Measurements from ENCODE around the gene CRMP1.
A peak's percentile ranks its signal among the peaks of the same experiment; 100 is the strongest.

CRMP1 gene

DNA sequence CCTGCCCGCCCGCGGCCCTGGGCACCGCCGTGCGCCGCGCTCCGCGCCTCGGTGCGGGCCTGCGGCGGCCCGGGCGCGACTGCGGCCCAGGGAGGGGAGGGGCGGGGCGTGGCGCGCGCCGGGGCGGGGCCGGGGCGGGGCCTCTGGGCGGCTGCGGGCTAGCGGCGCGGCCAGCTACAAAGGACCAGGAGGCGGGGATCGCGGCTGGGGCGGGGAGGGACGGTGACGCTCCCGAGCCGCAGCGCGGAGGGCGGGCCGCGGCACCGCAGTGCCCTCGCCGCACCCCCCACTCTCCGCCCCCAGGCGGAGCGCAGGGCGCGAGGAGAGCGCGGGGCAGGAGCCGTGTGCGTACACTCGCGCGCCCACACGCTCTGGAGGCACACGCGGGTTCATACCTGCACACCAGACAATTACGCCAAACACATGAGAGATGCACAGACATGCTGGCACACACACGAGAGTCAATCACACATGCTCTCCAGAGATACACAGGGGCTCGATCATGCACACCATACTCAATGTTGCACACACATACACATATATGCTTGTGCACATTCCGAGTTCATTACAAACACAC, at the start of gene CRMP1:
TSS of gene CRMP1 (minus strand) at position 83 of the 577 bp plus-strand sequence. CDS start 117 bp downstream, outside the sequence.
- DNase-seq (ENCODE audit: low spot score): peak; percentile 34

DNA sequence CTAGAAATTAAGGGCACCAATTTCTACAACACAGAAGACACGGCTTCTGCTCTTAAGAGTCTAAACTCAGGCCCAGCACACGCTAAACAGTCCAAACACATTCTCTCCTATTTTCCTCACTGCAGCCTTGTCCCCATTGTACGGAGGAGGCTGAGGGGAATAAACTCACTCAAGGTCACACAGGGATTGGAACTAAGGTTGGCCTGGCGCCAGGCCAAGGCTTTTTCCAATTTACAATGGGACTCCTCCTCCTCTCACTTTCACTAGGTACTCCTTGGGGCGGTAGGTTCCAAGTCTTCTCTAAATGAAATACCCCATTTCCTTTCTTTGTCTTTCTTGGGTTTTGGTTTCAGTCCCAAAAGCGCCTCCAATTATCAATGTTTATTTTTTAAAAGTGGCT, 48.7 kb upstream of the CRMP1 start:
- no peak for DNase-seq (ENCODE audit: low spot score)

GRCh38 chr4:5940470-5941203, 47.8 kb upstream of the CRMP1 start:
- no peak for DNase-seq (ENCODE audit: low spot score)

DNA sequence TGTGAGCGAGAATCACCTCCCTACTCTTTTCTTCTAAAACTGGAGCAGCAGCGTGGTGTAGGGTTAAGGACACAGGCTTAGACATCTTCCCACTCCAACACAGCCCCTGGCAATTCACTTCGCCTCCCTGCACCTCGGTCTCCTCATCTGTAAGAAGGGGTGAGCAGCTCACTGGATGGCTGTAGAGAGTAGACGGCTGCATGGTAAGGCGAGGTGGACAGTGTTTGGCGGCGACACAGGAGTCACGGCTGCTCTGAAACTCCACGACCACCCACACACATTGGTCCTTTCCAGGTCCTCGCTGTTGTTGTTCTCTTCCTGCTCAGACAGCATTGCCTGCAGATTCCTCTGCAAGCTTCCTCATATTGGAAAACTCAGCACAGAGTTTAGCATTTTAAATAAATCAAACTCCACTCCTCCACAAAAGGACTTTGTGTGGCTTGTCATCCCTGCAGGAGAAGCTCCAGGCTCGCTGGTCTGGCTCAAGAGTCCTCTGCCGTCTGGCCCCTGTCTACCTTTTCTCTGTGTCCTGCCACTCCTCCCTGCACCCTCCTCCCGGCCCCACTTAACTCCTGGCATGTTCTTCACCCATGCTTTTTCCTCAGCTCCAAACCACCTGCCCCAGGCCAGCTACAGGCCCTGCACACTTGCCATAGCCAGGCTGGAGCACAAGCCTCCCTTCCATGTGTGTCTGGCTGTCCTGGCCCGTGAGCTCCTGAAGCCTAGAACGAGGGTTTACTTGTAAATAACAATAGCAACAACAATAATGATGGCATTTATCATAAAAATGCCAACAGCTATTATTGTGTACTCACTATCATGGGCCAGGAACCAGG, 41.3 kb upstream of the CRMP1 start:
- no peak for DNase-seq (ENCODE audit: low spot score)

DNA sequence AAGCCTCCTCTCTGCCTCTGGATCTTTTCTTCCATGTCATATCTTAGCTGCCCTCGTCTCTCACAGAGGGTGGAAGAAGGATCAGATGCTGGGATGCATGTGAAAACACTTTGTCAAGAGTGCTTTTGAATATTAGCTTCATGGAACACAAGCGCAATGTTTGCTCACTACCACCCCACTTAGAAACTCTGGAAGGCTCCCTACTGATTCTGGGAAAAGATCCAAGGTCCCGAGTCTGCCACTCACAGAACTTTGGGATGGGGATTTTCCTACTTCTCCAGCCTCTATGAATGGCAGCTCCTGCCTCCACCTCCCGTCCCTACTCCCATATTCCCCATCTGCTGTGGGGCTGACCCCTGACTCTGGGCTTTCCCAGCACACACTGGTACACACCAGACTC, 40.2 kb upstream of the CRMP1 start:
- no peak for DNase-seq (ENCODE audit: low spot score)

GRCh38 chr4:5932035-5932568, 39.2 kb upstream of the CRMP1 start:
- no peak for DNase-seq (ENCODE audit: low spot score)

GRCh38 chr4:5931526-5931925, 38.6 kb upstream of the CRMP1 start:
- DNase-seq (ENCODE audit: low spot score): no peak

DNA sequence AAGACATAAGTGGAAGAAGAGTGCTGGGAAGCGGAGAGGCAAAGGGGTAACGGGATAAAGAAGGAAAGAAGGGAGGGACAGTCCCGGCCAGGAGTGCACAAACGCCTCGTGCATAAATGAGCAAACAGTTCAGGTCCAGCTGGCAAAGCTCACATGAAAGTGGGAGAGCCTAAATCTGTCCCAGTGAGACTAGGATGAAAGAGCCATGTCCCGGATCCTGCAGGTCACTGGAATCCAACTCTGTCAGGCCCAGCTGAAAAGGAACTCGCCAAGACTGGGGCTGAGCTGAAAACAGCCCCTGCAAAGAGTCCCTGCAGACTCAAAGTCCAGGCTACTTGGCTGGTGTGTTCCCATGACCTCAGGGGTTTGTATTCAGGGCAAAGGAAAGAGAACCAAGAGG, 38.0 kb upstream of the CRMP1 start:
- DNase-seq (ENCODE audit: low spot score): no peak

DNA sequence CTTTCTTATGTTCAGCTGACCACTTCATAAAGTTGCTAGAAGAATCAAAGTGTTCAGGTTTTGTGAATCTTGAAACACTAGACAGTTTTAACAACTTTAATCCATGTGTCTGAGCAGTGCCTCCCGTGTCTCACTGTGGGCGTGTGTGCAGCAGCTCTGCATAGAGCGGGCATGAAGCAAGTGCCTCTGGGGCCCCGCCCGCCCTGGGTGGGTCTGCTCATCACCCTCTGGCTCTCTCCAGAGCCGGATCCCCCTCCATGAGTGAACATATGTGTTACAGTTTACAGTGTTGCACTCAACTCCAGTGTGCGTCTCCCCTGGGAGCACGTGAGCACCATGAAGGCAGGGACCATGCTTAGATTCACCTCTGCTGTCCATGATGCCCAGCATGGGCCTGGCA, 37.6 kb upstream of the CRMP1 start:
- no peak for DNase-seq (ENCODE audit: low spot score)

DNA sequence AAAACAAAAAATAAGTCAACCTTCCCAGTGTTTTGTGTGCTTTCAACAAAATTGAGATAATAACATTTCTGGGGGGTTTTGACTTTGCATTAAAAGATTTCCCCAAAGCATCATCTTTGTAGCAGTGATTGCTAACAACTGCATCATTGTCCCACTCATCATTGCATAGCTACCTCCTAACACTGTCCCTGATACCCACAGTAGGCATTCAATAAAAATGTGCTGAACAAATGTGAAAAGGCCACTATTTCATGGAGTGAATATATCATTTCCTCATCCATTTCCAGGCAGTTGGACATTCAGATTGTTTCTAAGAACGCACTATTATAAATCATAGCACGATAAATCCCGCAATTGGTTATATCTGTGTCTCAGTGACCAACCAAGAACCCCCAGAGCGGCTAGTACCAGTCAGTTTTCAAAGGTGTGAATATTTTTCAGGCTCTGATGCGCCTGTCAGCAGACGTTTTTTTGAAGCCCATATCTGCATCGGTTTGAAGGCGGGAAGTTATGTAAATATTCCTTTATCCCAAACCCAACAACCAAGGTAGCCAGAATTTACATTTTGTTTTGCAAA, 36.0 kb upstream of the CRMP1 start:
- no peak for DNase-seq (ENCODE audit: low spot score)

DNA sequence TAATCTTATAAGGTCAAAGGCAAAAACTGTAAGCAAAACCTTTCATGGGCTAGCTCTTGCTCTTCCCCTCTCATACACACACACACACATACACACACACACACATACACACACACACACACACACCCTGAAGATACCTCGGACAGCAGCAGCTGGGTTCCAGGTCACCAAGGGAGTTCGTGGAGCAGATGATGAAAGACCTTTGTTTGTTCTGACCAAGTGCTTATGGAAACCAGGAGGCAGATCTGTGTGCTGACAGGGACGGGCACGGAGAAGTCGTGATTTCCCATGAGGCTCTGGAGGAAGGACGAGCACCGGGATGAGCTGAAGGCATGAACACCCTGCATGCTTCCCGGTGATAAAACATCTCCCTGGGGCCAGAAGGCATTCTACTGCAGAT, 35.4 kb upstream of the CRMP1 start:
- DNase-seq (ENCODE audit: low spot score): no peak

DNA sequence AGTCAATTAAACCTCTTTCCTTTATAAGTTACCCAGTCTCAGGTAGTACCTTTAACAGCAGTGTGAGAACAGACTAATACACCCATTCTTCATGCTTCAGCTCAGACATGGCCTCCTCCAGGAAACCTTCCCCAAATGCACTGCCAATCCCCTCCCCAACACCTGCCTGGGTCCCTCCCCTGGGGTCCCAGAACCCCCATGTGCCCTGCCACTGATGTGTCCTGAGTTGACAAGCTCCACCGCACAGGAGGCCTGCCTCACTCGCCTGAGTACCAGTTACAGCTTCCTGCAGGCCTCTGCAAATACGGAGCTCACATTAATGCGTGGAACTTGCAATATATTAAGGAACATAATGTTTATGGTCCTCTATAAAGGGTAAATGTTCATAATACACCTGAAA, 34.9 kb upstream of the CRMP1 start:
- no peak for DNase-seq (ENCODE audit: low spot score)

GRCh38 chr4:5927116-5927515, 34.2 kb upstream of the CRMP1 start:
- DNase-seq (ENCODE audit: low spot score): no peak

DNA sequence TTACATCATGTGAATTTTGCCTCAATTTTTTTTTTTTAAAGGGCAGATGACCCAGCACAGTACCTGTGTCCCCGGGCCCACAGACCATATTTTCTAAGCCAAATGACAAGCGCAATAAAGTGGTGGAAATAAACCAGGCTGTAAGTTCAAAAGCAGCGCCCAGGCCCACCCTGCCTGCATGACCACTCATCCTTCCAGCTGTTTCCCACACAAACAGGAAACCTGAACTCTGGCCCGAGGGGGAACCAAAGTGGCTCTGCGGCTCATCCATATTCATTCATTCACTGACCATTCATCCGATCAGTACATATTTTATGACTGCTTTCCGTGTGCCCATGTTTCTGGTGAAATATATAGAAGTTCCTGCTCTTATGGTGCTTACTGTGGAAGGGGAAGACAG, 33.7 kb upstream of the CRMP1 start:
- DNase-seq (ENCODE audit: low spot score): no peak

DNA sequence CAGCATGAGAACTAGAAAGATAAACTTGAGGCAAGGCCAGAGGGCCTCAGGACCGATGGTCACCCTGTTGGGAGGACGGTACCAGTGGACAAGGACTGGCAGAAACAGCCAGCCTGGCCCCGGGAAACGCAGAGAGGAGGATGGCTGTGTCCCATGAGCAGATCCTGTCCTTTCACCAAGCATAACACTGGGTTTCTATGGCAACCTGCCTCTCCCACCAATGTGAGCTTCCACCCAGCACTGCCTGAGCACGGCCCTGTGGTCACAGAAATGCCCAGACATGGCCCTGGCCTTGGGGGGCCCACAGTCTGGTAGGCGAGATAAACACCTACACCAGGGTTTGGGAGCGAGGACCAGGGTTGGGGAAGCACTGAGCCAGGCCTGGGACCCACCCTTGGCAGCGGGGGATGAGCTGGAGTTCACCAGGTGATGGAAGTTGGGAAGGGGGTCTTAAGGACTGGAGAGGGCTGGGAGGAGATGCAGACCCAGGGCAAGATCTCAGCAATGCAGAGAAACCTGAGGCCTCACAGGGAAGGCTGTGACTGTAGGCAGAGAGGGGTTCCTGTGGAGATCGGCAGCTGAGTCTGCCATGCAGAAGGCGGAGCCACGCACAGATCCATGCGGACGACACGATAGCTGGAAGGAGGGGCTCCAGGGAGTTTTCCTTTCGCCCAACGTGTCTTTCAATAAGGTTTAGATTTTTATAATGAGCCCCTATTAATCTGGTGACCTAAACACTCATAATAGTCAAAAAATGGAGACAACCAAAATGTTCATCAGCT, 32.7 kb upstream of the CRMP1 start:
- no peak for DNase-seq (ENCODE audit: low spot score)

- DNase-seq (ENCODE audit: low spot score): no peak
These were observed 31.7 kb upstream of the CRMP1 start for GRCh38 chr4:5924461-5925125.

- DNase-seq (ENCODE audit: low spot score): no peak
These were observed 30.5 kb upstream of the CRMP1 start for GRCh38 chr4:5923376-5923775.

DNA sequence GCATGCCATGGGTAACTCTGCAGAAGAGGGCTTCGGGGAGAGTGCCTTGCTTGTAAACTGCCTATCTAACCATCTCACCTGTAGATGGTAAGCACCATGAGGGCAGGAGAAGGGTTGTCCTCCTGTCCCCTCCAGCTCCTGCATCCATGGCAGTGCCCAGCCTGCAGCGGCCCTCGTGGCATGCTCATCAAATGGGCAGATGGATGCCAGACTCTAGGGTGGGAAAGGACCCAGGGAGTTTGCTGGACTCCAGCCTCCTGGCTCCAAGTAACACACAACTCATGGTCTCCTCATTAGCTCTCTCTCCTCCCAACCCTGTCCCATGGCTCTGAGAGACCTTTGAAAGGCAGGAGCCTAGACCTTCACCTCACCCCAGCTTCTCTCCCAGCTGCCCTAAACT, 29.7 kb upstream of the CRMP1 start:
- no peak for DNase-seq (ENCODE audit: low spot score)

DNA sequence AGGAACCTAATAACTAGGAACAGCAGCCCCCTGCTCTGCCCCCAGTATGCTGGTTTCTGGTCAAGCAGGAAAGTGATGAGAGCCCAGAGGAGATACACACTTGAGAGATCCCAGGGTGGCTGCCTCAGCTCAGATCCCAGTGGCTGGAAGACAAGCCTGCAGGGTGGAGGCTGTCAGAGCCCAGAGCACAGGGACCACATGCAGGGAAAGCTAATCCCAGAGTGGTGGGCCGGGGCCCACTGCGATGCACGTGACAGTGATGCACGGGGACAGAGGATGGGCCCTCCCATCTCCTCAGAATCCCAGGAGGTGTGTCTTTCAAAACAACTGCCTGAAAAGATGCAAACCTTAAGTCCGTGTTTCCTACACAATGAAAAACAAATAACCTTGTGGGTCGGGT, 29.1 kb upstream of the CRMP1 start:
- no peak for DNase-seq (ENCODE audit: low spot score)

- no peak for DNase-seq (ENCODE audit: low spot score)
These were observed 28.5 kb upstream of the CRMP1 start for GRCh38 chr4:5921101-5921980.

All from AG08395 (cell line).